Measurements from ENCODE around the gene KIR2DL3.
"Not testable (repeated sequence)": the region's sequence is repeated elsewhere in the genome, so short reads cannot be mapped to it uniquely, and the experiment has no call there.

DNA sequence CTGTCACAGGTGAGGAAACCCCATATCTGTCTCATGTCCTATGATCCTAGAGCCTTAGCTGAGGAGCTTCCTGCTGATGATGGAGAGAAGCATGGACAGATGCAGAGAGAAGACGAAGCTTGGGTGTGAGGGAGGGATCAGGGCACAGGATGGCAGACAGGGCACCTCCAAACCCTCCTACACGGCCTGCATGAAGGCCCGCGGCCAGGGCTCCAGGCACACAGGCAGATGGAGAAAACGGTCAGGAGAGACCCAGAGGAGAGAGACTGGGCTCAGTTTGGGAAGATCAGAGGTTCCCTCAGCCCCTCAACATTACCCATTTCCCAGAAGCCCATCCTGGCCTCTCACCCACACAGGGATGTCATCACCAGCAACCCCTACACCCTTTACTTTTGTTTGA, 5.8 kb downstream of the KIR2DL3 start:
- not testable (repeated sequence) for TF ChIP-seq POLR2A (IDR thresholded peaks at IDR 0.05)
- TF ChIP-seq, protein P1, sequence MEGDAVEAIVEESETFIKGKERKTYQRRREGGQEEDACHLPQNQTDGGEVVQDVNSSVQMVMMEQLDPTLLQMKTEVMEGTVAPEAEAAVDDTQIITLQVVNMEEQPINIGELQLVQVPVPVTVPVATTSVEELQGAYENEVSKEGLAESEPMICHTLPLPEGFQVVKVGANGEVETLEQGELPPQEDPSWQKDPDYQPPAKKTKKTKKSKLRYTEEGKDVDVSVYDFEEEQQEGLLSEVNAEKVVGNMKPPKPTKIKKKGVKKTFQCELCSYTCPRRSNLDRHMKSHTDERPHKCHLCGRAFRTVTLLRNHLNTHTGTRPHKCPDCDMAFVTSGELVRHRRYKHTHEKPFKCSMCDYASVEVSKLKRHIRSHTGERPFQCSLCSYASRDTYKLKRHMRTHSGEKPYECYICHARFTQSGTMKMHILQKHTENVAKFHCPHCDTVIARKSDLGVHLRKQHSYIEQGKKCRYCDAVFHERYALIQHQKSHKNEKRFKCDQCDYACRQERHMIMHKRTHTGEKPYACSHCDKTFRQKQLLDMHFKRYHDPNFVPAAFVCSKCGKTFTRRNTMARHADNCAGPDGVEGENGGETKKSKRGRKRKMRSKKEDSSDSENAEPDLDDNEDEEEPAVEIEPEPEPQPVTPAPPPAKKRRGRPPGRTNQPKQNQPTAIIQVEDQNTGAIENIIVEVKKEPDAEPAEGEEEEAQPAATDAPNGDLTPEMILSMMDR (IDR thresholded peaks at IDR 0.05), result not testable (repeated sequence)
